HG03175 (cell line): ENCODE results near the gene CCAR1.
"Not testable (repeated sequence)": the region's sequence is repeated elsewhere in the genome, so short reads cannot be mapped to it uniquely, and the experiment has no call there.

Experiments used
- ATAC-seq: cut with Tn5 transposase; IDR thresholded peaks from one replicate; pipeline ENCODE4 v1.9.1; 2021; ENCODE audit warnings: mild to moderate bottlenecking, moderate library complexity; ENCODE audit not compliant: unreplicated experiment

Gene CCAR1

GRCh38 chr10:68759223-68759863, 38.3 kb downstream of the CCAR1 start:
- no peak for ATAC-seq

- no peak for ATAC-seq
Measured at GRCh38 chr10:68759967-68760366, 38.9 kb downstream of the CCAR1 start.

- ATAC-seq, result not testable (repeated sequence)
Measured at GRCh38 chr10:68767407-68767806, 46.4 kb downstream of the CCAR1 start.

GRCh38 chr10:68781613-68782574, 60.9 kb downstream of the CCAR1 start:
- ATAC-seq, result no peak

GRCh38 chr10:68784476-68784875, 63.4 kb downstream of the CCAR1 start:
- ATAC-seq, result no peak

- no peak for ATAC-seq
Measured at GRCh38 chr10:68787813-68788212, 66.8 kb downstream of the CCAR1 start.

GRCh38 chr10:68790476-68790875, 69.4 kb downstream of the CCAR1 start:
- no peak for ATAC-seq

GRCh38 chr10:68792115-68792514, 71.1 kb downstream of the CCAR1 start:
- ATAC-seq, result no peak

- ATAC-seq, result no peak
Measured at GRCh38 chr10:68795886-68796532, 75.0 kb downstream of the CCAR1 start.

GRCh38 chr10:68796605-68797004, 75.6 kb downstream of the CCAR1 start:
- no peak for ATAC-seq

GRCh38 chr10:68800211-68800610, 79.2 kb downstream of the CCAR1 start:
- ATAC-seq, result no peak

- ATAC-seq, result no peak
Measured at GRCh38 chr10:68804692-68805091, 83.7 kb downstream of the CCAR1 start.

GRCh38 chr10:68810830-68811229, 89.8 kb downstream of the CCAR1 start:
- not testable (repeated sequence) for ATAC-seq

- no peak for ATAC-seq
Measured at GRCh38 chr10:68811314-68812009, 90.4 kb downstream of the CCAR1 start.

GRCh38 chr10:68812420-68812819, 91.4 kb downstream of the CCAR1 start:
- no peak for ATAC-seq

- ATAC-seq, result no peak
Measured at GRCh38 chr10:68813559-68813958, 92.5 kb downstream of the CCAR1 start.

GRCh38 chr10:68816796-68817412, 95.9 kb downstream of the CCAR1 start:
- ATAC-seq, result no peak

- not testable (repeated sequence) for ATAC-seq
Measured at GRCh38 chr10:68820359-68820758, 99.3 kb downstream of the CCAR1 start.

- ATAC-seq, result not testable (repeated sequence)
Measured at GRCh38 chr10:68822626-68823025, 101.6 kb downstream of the CCAR1 start.

GRCh38 chr10:68826764-68827591, 105.9 kb downstream of the CCAR1 start, which contains the start of gene STOX1:
STOX1 (plus strand) TSS chr10:68827531; CDS start chr10:68827624, 93 bp downstream.
- peak; percentile 67 for ATAC-seq
